ENCODE data around the gene ADH1C. TPM values are rescaled to one million over a fixed set of nuclear protein-coding genes. Genes with fewer than 3 reads are reported as not detected.

The ADH1C gene
- total RNA-seq, 4 donors from 2014 or later, result 0.68 to 1.2 TPM; not detected in 2

DNA sequence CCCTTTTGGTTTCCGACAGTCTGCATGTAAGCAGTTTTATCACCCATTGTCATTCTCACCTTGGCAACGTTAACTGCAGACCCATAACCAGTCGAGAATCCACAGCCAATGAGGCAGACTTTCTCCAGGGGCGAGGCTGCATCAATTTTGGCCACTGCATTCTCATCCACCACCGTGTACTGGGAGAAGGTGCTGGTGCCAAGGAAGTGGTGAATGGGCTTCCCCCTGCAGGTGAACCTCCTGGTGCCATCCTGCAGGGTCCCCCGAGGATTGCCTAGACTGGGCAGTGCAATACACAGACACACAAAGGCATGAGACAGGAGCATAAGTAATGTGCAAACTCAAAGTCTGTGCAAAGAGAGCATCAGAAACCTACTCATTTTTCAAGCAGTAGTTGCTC, 36.7 kb downstream of the ADH1C start:
- WGBS, 2 donors, result 65 to 69% methylated on average over 6 of the region's 6 CpGs
- intact Hi-C loops (cut with DNase I; ENCODE audit: low total_unique reads), result no loop called here
- TF ChIP-seq POLR2A (IDR thresholded peaks at IDR 0.05), result no peak
- TF ChIP-seq, protein P1, sequence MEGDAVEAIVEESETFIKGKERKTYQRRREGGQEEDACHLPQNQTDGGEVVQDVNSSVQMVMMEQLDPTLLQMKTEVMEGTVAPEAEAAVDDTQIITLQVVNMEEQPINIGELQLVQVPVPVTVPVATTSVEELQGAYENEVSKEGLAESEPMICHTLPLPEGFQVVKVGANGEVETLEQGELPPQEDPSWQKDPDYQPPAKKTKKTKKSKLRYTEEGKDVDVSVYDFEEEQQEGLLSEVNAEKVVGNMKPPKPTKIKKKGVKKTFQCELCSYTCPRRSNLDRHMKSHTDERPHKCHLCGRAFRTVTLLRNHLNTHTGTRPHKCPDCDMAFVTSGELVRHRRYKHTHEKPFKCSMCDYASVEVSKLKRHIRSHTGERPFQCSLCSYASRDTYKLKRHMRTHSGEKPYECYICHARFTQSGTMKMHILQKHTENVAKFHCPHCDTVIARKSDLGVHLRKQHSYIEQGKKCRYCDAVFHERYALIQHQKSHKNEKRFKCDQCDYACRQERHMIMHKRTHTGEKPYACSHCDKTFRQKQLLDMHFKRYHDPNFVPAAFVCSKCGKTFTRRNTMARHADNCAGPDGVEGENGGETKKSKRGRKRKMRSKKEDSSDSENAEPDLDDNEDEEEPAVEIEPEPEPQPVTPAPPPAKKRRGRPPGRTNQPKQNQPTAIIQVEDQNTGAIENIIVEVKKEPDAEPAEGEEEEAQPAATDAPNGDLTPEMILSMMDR (IDR thresholded peaks at IDR 0.05), result no peak
- no peak for DNase-seq (ENCODE audit: low spot score in 2 of 2)
- no peak overlapping the region for H3K4me3 ChIP-seq (ENCODE audit: low read depth, poor library complexity, severe bottlenecking)

DNA sequence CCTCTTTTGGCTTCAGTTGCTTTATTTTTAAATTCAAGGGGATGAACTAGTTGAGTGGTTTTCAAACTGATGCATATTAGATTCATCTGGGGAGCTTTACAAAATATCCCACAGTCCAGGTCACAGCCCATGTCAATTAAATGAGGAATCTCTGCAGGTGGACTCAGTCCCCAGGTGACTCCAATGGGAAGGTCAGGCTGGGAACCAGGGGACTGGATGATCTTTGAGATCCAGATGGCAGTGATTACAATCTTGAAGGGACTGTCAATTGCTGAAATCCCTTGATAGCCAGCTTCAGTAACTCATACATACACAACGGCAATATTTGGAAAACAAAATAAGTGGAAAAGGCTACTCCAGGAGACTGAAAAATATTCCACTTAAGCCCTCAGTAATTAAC, 38.3 kb downstream of the ADH1C start:
- 63 to 68% methylated on average over 1 of the region's 1 CpG for WGBS, 2 donors
- intact Hi-C loops (cut with DNase I; ENCODE audit: low total_unique reads), result no loop called here
- no peak for DNase-seq (ENCODE audit: low spot score in 2 of 2)
- H3K4me3 ChIP-seq (ENCODE audit: low read depth, poor library complexity, severe bottlenecking), result no peak overlapping the region
- no peak for TF ChIP-seq POLR2A (IDR thresholded peaks at IDR 0.05)
- TF ChIP-seq, protein P1 (IDR thresholded peaks at IDR 0.05), result no peak

DNA sequence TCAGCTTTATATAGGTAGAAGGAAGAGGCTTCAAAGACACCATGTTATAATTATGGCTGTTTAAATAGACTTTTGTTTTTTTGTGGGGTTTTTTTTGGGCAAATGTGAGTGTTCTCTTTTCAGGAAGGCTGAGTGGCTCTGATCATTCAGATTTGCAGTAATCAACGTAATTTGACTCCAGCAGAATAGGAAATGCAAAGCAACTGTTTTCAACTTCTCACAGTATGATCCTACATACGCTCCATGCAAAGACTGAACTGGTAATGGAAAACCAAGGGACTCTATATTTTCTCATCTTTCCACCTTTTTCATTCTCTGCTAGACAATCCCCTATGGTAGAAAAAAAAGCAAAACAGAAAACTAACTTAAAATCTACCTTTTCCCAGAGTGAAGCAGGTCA, 42.2 kb downstream of the ADH1C start:
- no peak overlapping the region for H3K4me3 ChIP-seq (ENCODE audit: low read depth, poor library complexity, severe bottlenecking)
- DNase-seq (ENCODE audit: low spot score in 2 of 2), result no peak
- intact Hi-C loops (cut with DNase I; ENCODE audit: low total_unique reads), result no loop called here
- WGBS, 2 donors, result 62 to 76% methylated on average over 2 of the region's 2 CpGs
- TF ChIP-seq, protein P1 (IDR thresholded peaks at IDR 0.05), result no peak
- no peak for TF ChIP-seq POLR2A (IDR thresholded peaks at IDR 0.05)

DNA sequence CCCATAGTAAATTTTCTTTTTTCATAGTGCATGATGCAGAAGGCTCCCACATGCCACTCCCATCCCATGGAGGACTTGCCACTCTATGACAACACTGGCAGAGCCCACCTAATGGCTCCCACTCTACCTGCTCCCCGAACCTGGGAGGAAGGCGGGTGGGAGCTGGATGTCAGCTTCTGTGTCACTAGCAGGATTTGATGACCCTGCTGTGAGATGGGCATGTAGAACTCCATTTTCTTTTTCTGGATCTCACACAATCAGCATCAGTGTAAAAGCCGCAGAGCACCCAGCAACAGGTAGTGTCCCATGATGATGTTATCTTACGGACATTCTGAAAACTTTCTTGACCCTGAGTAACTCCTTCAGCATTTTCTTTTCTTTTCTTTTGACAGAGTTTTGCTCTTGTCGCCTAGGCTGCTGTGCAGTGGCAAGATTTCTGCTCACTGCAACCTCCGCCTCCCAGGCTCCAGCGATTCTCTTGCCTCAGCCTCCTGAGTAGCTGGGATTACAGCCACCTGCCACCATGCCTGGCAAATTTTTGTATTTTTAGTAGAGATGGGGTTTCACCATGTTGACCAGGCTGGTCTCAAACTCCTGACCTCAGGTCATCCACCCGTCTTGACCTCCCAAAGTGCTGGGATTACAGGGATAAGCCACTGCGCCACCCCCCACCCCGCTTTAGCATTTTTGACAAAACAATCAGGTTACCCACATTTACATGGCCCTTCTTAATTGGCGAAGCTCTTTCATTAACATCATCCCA, 46.7 kb downstream of the ADH1C start:
- no peak overlapping the region for H3K4me3 ChIP-seq (ENCODE audit: low read depth, poor library complexity, severe bottlenecking)
- no peak for DNase-seq (ENCODE audit: low spot score in 2 of 2)
- intact Hi-C loops (cut with DNase I; ENCODE audit: low total_unique reads), result no loop called here
- WGBS, 2 donors, result 92 to 98% methylated on average over 11 of the region's 11 CpGs
- TF ChIP-seq POLR2A (IDR thresholded peaks at IDR 0.05), result no peak
- TF ChIP-seq, protein P1 (IDR thresholded peaks at IDR 0.05), result no peak

DNA sequence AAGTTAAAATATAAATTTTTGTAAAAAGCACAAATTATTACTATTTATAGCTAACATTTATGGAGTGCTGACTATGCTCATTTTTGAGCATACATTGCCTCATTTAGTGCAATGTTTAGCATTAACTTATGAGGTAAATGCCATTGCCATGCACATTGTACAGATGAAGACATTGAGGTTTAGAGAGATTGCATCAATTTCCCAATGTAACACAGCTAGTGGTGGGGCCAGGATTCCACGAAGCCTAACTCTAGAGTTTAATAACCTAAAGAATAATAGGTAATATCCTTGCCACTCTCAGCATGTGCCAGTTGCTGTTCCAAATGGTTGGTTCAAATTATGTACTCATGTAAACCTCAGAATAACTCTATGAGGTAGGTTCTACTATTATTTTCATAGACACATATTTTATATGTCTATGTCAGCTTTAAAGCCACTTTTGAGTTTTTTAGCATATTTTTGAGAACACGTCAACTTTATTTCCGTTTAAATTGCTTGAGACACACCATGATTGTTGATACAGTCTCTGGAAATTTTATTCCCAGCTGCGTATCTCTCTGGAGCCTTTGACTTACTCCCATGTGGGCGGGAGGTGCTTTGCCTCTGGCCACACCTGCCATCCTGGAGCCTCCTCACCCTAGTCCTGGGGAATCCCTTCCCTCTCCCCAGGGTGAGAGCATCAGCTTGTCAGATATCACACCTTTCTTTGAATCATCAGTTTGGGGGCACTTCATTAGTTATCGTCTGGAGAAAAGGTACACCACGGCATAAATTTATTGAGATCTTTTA, 51.0 kb downstream of the ADH1C start:
- 72 to 76% methylated on average over 7 of the region's 7 CpGs for WGBS, 2 donors
- no peak overlapping the region for H3K4me3 ChIP-seq (ENCODE audit: low read depth, poor library complexity, severe bottlenecking)
- intact Hi-C loops (cut with DNase I; ENCODE audit: low total_unique reads), result no loop called here
- no peak for DNase-seq (ENCODE audit: low spot score in 2 of 2)
- TF ChIP-seq, protein P1 (IDR thresholded peaks at IDR 0.05), result no peak
- no peak for TF ChIP-seq POLR2A (IDR thresholded peaks at IDR 0.05)

All from lower leg skin (tissue), 4 donors.